ENCODE results near the gene TRIM63. TPM values are rescaled to one million over a fixed set of nuclear protein-coding genes. Genes with fewer than 3 reads are reported as not detected.

TRIM63 gene
- total RNA-seq, 1 experiment from 2014 or later: not detected

DNA sequence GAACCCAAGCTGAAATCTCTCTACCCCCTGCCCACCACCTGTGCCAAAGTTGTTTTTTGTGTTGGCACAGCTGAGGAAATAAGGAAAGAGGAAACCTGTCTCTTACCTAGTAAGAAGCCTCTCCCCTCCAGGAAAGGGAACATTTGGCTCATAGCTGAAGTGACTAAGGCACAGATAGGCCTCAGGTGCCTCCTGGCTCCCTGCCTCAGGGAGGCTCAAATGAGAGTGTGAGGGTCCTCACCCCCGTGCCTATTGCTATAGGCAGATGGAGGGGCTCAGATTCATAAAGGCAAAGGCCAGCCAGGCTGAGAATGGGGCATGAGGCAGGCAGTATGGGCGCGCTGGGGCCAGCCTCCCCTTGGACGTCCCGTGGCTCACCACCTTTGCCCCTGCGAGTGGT, 29.0 kb downstream of the TRIM63 start:
- ChIA-PET CTCF (no interaction called here), POLR2A (ENCODE audit: unreplicated experiment) (interaction anchor here (0.6 kb wide), 1 partner anchor 394 kb away, joined by 4 read pairs; no protein-coding TSS in a partner anchor)
- no peak overlapping the region for H3K27ac ChIP-seq
- no peak overlapping the region for H3K4me3 ChIP-seq
- no TSS peak for BruUV-seq (replicated peaks)
- no peaks in the 10 kb centered on the region for H3F3A ChIP-seq (ENCODE audit: insufficient read depth, low read depth)
- no peak overlapping the region for H3K4me2 ChIP-seq
- H4K20me1 ChIP-seq (ENCODE audit: insufficient read depth): no peaks in the 10 kb centered on the region
- no peaks in the 10 kb centered on the region for H3K27me3 ChIP-seq (ENCODE audit: insufficient read depth, low read depth)
- H3K4me1 ChIP-seq (replicated peaks; ENCODE audit: insufficient read depth): peaks cover 9% of the 10 kb centered on the region
- no peaks in the 10 kb centered on the region for H3K36me3 ChIP-seq (ENCODE audit: low read depth)
- H3K79me2 ChIP-seq (ENCODE audit: low read depth): no peaks in the 10 kb centered on the region
- H3K9me2 ChIP-seq (ENCODE audit: insufficient read depth): no peaks in the 10 kb centered on the region
- intact Hi-C loops (cut with micrococcal nuclease; ENCODE audit: unreplicated experiment): loop anchor here (5.0 kb wide), 3 partner anchors 124 to 284 kb away; no protein-coding TSS in a partner anchor
- H2AFZ ChIP-seq: no peak overlapping the region
- H3K9me3 ChIP-seq (ENCODE audit: insufficient read depth, low read depth): no peaks in the 10 kb centered on the region
- no peak for DNase-seq
- TF ChIP-seq, protein P1, sequence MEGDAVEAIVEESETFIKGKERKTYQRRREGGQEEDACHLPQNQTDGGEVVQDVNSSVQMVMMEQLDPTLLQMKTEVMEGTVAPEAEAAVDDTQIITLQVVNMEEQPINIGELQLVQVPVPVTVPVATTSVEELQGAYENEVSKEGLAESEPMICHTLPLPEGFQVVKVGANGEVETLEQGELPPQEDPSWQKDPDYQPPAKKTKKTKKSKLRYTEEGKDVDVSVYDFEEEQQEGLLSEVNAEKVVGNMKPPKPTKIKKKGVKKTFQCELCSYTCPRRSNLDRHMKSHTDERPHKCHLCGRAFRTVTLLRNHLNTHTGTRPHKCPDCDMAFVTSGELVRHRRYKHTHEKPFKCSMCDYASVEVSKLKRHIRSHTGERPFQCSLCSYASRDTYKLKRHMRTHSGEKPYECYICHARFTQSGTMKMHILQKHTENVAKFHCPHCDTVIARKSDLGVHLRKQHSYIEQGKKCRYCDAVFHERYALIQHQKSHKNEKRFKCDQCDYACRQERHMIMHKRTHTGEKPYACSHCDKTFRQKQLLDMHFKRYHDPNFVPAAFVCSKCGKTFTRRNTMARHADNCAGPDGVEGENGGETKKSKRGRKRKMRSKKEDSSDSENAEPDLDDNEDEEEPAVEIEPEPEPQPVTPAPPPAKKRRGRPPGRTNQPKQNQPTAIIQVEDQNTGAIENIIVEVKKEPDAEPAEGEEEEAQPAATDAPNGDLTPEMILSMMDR (conservative IDR thresholded peaks at IDR 0.05): no peak
- TF ChIP-seq EZH2 (IDR thresholded peaks at IDR 0.05; ENCODE audit: low read depth): no peak

DNA sequence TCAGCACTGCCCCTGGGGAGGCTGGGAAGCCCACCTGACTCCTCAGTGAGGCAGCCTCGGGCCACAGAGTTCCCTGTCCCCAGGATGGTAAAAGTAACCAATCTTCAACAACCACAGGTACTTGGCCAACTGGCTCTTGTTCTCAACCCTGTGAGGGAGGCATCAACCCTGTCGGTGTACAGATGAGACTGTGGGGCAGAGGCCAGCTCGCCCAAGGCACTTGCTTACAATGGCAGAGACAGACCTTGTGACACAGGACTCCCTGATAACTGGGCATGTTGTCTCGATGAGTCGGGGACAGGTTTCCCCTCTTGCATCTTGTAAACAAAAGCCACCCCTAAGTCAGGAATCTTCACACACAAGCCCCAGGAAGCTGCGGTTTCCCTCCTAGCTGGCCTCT, 29.5 kb downstream of the TRIM63 start:
- H3K4me2 ChIP-seq: no peak overlapping the region
- no peak for TF ChIP-seq EZH2 (IDR thresholded peaks at IDR 0.05; ENCODE audit: low read depth)
- TF ChIP-seq, protein P1 (conservative IDR thresholded peaks at IDR 0.05): no peak
- POLR2A ChIA-PET (ENCODE audit: unreplicated experiment): no interaction called here
- H3K9me3 ChIP-seq (ENCODE audit: insufficient read depth, low read depth): no peaks in the 10 kb centered on the region
- H3K9me2 ChIP-seq (ENCODE audit: insufficient read depth): no peaks in the 10 kb centered on the region
- H3K27ac ChIP-seq: no peak overlapping the region
- H3F3A ChIP-seq (ENCODE audit: insufficient read depth, low read depth): no peaks in the 10 kb centered on the region
- no peaks in the 10 kb centered on the region for H3K79me2 ChIP-seq (ENCODE audit: low read depth)
- no peaks in the 10 kb centered on the region for H4K20me1 ChIP-seq (ENCODE audit: insufficient read depth)
- H3K4me1 ChIP-seq (replicated peaks; ENCODE audit: insufficient read depth): peaks cover 9% of the 10 kb centered on the region
- CTCF ChIA-PET: no interaction called here
- H3K27me3 ChIP-seq (ENCODE audit: insufficient read depth, low read depth): no peaks in the 10 kb centered on the region
- no peak for DNase-seq
- no peak overlapping the region for H3K4me3 ChIP-seq
- intact Hi-C loops (cut with micrococcal nuclease; ENCODE audit: unreplicated experiment): loop anchor here (2.0 to 5.0 kb wide), 4 partner anchors 67 to 284 kb away; no protein-coding TSS in a partner anchor
- BruUV-seq (replicated peaks): no TSS peak
- no peaks in the 10 kb centered on the region for H3K36me3 ChIP-seq (ENCODE audit: low read depth)
- no peak overlapping the region for H2AFZ ChIP-seq

DNA sequence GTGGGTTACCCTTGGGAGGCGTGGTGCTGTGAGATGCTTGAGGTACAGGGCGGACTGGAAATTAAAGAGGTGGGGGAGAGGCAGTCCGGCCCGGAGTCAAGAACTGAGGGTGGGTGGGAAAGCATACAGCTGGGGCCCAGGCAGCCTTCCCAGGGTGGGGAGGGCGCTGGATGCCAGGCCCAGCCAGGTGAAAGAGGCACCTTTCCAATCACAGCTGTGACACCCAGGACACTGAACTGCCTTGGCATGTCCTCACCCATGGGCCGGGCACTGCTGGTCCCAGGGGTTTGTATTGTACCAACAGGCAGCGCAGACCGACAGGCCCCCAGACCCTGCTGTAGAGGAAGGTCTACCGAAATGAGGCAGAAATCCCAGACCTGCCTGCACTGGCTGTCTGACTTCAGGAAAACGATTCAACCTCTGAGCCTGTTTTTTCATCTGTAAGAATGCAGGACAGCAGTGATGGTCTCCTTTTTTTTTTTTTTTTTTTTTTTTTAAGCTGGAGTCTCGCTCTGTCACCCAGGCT, 30.6 kb downstream of the TRIM63 start:
- H3K27me3 ChIP-seq (ENCODE audit: insufficient read depth, low read depth): no peaks in the 10 kb centered on the region
- H2AFZ ChIP-seq: no peak overlapping the region
- no peak overlapping the region for H3K27ac ChIP-seq
- no peaks in the 10 kb centered on the region for H3K36me3 ChIP-seq (ENCODE audit: low read depth)
- DNase-seq: no peak
- H3F3A ChIP-seq (ENCODE audit: insufficient read depth, low read depth): no peaks in the 10 kb centered on the region
- H3K4me2 ChIP-seq: peak overlapping the region; percentile 93
- peaks cover 9% of the 10 kb centered on the region for H3K4me1 ChIP-seq (replicated peaks; ENCODE audit: insufficient read depth)
- CTCF ChIA-PET: interaction anchor here (0.6 to 1.4 kb wide), 6 partner anchors 68 to 111 kb away, joined by 3 to 20 read pairs (median 6); no protein-coding TSS in a partner anchor
- intact Hi-C loops (cut with micrococcal nuclease; ENCODE audit: unreplicated experiment): loop anchor here (1.0 to 5.0 kb wide), 6 partner anchors 68 to 285 kb away; partner anchors contain the start of gene CEP85
- H3K79me2 ChIP-seq (ENCODE audit: low read depth): no peaks in the 10 kb centered on the region
- no TSS peak for BruUV-seq (replicated peaks)
- POLR2A ChIA-PET (ENCODE audit: unreplicated experiment): interaction anchor here (0.5 kb wide), 1 partner anchor 157 kb away, joined by 3 read pairs; no protein-coding TSS in a partner anchor
- no peak for TF ChIP-seq EZH2 (IDR thresholded peaks at IDR 0.05; ENCODE audit: low read depth)
- TF ChIP-seq, protein P1 (conservative IDR thresholded peaks at IDR 0.05): no peak
- H3K4me3 ChIP-seq: peak overlapping the region; percentile 85; the same call in 1 of the 2 replicates
- H3K9me3 ChIP-seq (ENCODE audit: insufficient read depth, low read depth): no peaks in the 10 kb centered on the region
- H4K20me1 ChIP-seq (ENCODE audit: insufficient read depth): no peaks in the 10 kb centered on the region
- no peaks in the 10 kb centered on the region for H3K9me2 ChIP-seq (ENCODE audit: insufficient read depth)

Measured in PC-9 (cell line).